Measurements from ENCODE around the gene OSR1.

- no peak for TF ChIP-seq CTCF (IDR thresholded peaks at IDR 0.05)
- TF ChIP-seq EP300 (IDR thresholded peaks at IDR 0.05) = no peak
- no peak for TF ChIP-seq POLR2A (IDR thresholded peaks at IDR 0.05)
- TF ChIP-seq POLR2AphosphoS5 (IDR thresholded peaks at IDR 0.05) = no peak
Observed at GRCh38 chr2:19356545-19357401, 1.6 kb downstream of the OSR1 start.
